Stimulated activated CD8-positive, alpha-beta memory T cell treated with anti-CD3 and anti-CD28 coated beads, Interleukin-12 subunit alpha, Interleukin-12 subunit beta, amount 100 ng/mL, for 24 hours (primary cell): ENCODE results near the gene RBM20.
"Not testable (repeated sequence)": the region's sequence is repeated elsewhere in the genome, so short reads cannot be mapped to it uniquely, and the experiment has no call there.

Experiments used
- DNase-seq: peaks from one replicate; pipeline ENCODE4 v3.0.0-alpha.2; 2020; ENCODE audit errors: extremely low read depth

Gene RBM20

DNA sequence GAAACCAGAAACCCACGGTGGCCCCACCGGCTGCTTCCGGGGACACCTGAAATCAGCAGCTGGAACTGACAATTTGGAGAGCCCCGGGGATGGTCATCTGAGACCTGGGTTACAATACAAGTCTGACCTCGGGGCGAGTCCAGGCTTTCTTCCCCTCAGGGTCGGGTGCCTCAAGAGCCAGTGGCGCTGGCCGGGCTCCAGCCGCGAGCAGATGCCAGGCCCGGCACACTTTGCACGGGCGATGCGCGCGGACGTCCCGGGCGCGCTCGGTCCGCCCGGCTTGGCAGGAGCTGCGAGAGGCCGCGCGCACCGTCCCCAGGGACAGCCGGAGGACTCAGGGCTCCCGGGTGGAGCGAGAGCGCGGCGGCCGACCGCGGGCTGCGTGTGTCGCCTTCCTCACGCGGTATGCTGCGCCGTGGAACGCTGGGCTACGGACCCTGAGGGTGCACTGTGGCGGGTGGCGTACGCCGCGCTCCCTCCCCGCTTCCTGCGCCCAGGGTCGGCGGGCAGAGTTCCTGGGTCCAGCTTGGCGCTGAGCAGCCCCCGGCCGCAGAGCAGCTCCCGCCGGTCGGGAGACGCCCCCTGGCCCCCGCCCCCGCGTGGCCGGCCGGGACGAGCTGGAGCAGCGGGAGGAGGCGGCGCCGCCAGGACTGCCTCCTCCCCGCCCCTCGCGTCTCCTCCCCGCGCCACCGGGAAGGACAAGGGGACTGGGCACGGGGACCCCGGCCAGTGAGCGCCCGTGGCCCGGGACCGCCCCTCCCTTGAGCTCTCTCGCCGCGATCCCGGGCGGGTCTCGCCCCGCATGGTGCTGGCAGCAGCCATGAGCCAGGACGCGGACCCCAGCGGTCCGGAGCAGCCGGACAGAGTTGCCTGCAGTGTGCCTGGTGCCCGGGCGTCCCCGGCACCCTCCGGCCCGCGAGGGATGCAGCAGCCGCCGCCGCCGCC is at the start of gene RBM20:
RBM20 (plus strand) TSS at position 684 of the 945 bp plus-strand sequence; CDS start at position 803, 119 bp downstream.
- no peak for DNase-seq

DNA sequence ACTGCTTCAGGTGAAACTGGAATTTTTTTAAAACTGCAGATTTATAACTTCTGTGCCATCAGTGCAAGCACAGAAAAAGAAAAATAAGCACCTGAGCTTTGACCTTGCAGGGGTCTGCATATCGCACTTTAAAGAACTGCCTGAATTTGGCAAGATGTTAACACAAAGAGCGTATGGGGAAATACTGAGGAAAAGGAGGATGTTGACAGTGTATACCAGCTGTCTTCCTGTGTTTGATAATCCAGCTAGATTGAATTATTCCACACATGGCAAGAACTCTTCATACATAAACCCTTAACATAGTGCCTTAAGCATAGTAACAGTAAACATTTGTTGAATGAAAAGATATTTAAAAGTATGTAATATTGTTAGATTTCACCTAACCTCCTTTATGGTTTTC is 46.7 kb upstream of the RBM20 start:
- DNase-seq = no peak

- no peak for DNase-seq
Observed at GRCh38 chr10:110600487-110601101, 43.5 kb upstream of the RBM20 start.

DNA sequence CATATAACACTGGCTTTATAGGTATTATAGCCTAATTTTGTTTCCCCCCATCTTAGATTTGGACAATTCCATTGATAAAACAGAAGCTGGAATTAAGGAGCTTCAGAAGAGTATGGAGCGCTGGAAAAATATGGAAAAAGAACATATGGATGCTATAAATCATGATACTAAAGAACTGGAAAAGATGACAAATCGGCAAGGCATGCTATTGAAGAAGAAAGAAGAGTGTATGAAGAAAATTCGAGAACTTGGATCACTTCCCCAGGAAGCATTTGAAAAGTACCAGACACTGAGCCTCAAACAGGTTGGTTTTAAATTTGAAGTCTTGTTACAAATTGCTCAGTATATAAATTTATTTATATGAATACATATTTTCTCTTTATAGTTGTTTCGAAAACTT is 42.6 kb upstream of the RBM20 start:
- DNase-seq = no peak

DNA sequence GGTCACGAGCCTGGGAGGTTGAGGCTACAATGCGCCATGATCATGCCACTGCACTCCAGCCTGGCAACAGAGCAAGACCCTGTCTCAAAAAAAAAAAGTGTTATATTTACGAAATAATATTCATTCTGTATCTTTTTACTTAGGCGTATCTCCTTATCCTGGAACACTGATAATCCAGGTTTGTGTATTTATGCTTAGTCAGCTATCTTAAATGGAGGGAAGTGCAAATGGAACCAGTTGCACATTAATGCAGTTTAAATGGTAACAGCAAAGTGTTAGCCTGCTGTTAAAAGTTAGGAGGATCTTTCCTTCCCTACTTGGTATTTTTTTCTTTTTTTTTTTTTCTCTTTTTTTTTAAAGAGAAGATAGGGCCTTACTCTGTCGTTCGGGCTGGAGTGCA is 36.0 kb upstream of the RBM20 start:
- no peak for DNase-seq

- DNase-seq = no peak
Observed at GRCh38 chr10:110609605-110610004, 34.5 kb upstream of the RBM20 start.

- DNase-seq = no peak
Observed at GRCh38 chr10:110610308-110610774, 33.8 kb upstream of the RBM20 start.

DNA sequence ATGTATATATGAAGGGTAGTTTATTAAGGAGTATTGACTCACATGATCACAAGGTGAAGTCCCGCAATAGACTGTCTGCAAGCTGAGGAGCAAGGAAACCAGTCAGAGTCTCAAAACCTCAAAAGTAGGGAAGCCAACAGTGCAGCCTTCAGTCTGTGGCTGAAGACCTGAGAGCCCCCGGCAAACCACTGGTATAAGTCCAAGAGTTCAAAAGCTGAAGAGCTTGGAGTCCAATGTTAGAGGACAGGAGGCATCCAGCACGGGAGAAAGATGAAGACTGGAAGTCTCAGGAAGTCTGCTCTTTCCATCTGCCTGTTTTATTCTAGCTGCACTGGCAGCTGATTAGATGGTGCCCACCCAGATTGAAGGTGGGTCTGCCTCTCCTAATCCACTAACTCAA is 33.4 kb upstream of the RBM20 start:
- DNase-seq = not testable (repeated sequence)

DNA sequence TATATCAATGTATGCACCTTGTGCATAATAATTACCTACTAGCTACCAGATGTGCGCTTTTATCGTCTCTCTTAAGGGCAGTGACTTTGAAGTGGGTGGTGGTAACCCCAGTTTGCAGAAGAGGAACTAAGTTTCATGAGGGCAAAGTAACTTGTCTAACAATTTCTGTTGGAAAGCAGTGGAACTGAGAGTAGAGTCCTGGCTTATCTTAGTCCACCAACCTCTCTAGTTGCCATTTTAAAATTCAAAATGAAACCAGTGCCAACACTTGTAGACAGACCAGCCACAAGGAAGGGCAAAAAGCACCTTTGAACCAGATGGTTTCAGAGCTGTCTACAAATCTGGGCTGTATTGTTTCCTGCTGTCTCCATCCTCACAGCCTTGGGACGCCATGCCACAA is 32.0 kb upstream of the RBM20 start:
- DNase-seq = no peak

GRCh38 chr10:110612629-110613028 is 31.5 kb upstream of the RBM20 start:
- DNase-seq = no peak

DNA sequence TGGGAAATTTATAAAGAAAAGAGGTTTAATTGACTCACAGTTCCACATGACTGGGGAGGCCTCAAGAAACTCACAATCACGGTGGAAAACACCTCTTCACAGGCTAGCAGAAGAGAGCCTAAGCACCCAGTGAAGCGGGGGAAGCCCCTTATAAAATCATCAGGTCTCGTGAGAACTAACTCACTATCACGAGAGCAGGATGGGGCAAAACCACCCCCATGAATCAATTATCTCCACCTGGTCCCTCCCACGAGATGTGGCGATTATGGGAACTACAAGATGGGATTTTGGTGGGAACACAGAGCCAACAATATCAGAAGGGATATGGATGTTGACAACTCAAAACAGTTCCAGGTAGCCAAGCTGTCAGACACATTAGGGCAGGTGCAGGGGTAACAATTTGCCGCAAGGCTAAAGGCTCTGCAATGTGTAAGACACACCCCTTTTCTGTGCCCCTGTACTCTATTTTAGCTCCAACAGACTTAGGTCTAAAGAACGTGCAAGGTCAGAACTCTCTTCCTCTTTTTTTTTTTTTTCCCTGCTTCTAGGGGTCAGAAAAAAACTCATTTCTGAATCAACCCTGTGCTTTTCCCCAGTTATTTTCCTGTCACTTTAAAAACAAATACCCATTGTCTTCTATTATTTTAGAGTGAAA is 30.7 kb upstream of the RBM20 start:
- DNase-seq = no peak

DNA sequence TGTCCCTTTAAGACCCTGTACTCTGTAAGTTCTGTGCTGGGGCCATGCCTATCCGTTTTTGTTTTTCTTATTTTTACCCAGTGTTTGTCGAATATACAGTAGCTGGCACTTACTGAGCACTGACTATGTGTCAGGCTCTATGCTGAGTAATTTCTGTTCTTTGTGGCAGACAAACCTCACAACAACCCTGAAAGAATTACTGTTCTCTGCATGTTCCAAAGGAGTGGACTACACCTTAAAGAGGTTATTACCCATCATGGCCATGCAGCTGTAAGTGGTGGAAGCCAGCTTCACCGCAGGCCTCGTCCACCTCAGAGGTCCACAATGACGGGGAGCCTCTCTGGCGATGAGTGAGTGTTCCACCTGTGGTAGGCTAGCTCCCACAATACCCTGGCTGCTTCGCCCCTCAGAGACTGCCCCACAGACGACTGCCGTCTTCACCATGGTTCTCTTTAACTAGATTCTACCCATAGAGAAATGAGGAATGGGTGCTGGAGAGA is 30.1 kb upstream of the RBM20 start:
- no peak for DNase-seq

GRCh38 chr10:110615057-110615747 is 28.9 kb upstream of the RBM20 start:
- DNase-seq = no peak

GRCh38 chr10:110616493-110617033 is 27.6 kb upstream of the RBM20 start:
- no peak for DNase-seq

- no peak for DNase-seq
Observed at GRCh38 chr10:110617425-110618229, 26.5 kb upstream of the RBM20 start.

GRCh38 chr10:110618230-110618610 is 25.9 kb upstream of the RBM20 start:
- DNase-seq = no peak

- no peak for DNase-seq
Observed at GRCh38 chr10:110619514-110620397, 24.4 kb upstream of the RBM20 start.

DNA sequence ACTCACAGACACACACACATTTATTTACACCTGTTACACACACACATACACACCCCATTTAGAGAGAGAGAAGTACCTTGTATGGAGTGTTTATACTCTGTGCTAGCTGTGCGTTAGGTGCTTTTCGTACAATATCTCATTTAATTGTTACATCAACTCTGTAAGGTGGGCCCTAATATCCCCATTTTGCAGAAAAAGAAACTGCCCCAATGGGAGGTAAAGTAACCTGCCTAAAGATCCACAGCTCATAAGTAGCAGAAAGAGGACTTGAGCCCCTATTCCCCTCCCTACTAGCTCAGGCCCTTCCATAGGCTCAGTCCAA is 23.8 kb upstream of the RBM20 start:
- no peak for DNase-seq

DNA sequence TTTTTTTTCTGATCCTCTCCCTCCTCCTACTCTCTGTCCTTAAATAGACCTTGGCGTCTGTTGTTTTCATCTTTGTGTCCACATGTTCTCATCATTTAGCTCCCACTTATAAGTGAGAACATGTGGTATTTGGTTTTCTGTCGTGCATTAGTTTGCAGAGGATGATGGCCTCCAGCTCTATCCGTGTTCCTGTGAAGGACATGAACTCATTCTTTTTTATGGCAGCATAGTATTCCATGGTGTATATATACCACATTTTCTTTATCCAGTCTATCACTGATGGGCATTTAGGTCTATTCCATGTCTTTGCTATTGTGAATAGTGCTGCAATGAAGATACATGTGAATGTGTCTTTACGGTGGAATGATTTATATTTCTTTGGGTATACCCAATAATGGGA is 20.8 kb upstream of the RBM20 start:
- not testable (repeated sequence) for DNase-seq
